Hepatocyte (in vitro differentiated cells): ENCODE results near the gene KCNQ1.

Experiments
- CTCF ChIP-seq: fragments of 200-600 bp; sonication (generic); IDR thresholded peaks from 2 replicates; pipeline ENCODE4 v1.5.1; 2016; ENCODE audit warnings: antibody characterized with exemption, mild to moderate bottlenecking; ENCODE audit not compliant: poor library complexity
- EZH2 ChIP-seq: fragments of 200-600 bp; sonication (generic); IDR thresholded peaks from 2 replicates; pipeline ENCODE4 v1.6.1; 2016; ENCODE audit warnings: antibody characterized with exemption, mild to moderate bottlenecking, borderline replicate concordance
- EZH2phosphoT487 ChIP-seq: fragments of 200-600 bp; sonication (generic); IDR thresholded peaks from one replicate; pipeline ENCODE4 v1.6.1; 2018; ENCODE audit warnings: antibody characterized with exemption, mild to moderate bottlenecking, low read depth, moderate library complexity; ENCODE audit not compliant: unreplicated experiment, severe bottlenecking

DNA sequence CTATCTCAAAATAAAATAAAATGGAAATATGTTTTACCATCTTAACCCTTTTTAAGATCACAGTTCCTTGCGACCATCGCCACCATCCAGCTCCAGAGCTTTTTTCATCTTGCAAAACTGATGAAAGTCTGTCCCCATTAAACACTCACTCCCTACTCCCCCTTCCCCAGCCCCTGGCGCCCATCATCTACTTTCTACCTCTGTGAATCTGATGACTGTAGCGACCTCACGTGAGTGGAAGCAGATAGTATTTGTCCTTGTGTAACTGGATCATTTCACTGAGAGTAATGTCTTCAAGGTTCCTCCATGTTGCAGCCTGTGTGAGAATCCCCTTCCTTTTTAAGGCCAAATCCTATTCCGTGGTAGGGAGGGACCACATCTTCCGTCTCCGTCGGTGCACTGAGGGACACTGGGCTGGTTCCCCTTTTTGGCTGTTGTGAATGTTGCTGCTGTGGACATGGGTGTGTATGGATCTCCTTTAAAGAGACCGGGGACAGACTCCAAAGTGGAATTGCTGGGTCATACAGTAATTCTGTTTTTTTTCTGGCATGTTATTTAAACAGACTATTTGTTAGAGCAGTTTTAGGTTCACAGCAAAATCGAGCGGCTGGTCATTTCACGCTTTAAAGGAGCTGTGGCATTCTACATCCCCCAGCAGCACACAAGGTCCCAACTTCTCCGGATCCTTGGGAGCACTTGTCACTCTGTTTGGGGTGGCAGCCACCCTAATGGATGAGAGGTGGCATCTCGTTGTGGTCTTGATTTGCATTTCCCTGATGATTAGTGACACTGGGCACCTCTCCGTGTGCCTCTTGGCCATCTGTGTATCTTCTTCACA, 120.0 kb downstream of the KCNQ1 start:
- TF ChIP-seq CTCF, result no peak
- TF ChIP-seq EZH2, result no peak
- TF ChIP-seq EZH2phosphoT487, result no peak
